DMS 273 (cell line): ENCODE data around the gene IQGAP1.
A peak's percentile ranks its signal among the peaks of the same experiment; 100 is the strongest.

Experiments used
- DNase-seq: peaks from one replicate; lab custom pipeline; 2025; ENCODE audit not compliant: unreplicated experiment; lab: John Stamatoyannopoulos, UW

The IQGAP1 gene

GRCh38 chr15:90375071-90375470 is 13.0 kb upstream of the IQGAP1 start:
- no peak for DNase-seq

- no peak for DNase-seq
Observed at GRCh38 chr15:90376789-90377188, 11.3 kb upstream of the IQGAP1 start.

GRCh38 chr15:90379263-90379662 is 8.8 kb upstream of the IQGAP1 start:
- DNase-seq, result no peak

GRCh38 chr15:90381515-90381914 is 6.5 kb upstream of the IQGAP1 start:
- no peak for DNase-seq

- no peak for DNase-seq
Observed at GRCh38 chr15:90382320-90382719, 5.7 kb upstream of the IQGAP1 start.

- no peak for DNase-seq
Observed at GRCh38 chr15:90386221-90386620, 1.8 kb upstream of the IQGAP1 start.

GRCh38 chr15:90388462-90389380 is 679 bp downstream of the IQGAP1 start:
- DNase-seq, result peak; percentile 60

- no peak for DNase-seq
Observed at GRCh38 chr15:90389513-90389912, 1.5 kb downstream of the IQGAP1 start.

GRCh38 chr15:90393040-90393439 is 5.0 kb downstream of the IQGAP1 start:
- DNase-seq, result no peak

GRCh38 chr15:90394074-90394473 is 6.0 kb downstream of the IQGAP1 start:
- no peak for DNase-seq

GRCh38 chr15:90394748-90395442 is 6.9 kb downstream of the IQGAP1 start:
- DNase-seq, result no peak

- DNase-seq, result no peak
Observed at GRCh38 chr15:90396321-90396720, 8.3 kb downstream of the IQGAP1 start.

- DNase-seq, result no peak
Observed at GRCh38 chr15:90400005-90400758, 12.1 kb downstream of the IQGAP1 start.

GRCh38 chr15:90400759-90401314 is 12.8 kb downstream of the IQGAP1 start:
- DNase-seq, result peak; percentile 85

- peak; percentile 8 for DNase-seq
Observed at GRCh38 chr15:90401495-90401894, 13.5 kb downstream of the IQGAP1 start.

GRCh38 chr15:90402223-90402622 is 14.2 kb downstream of the IQGAP1 start:
- peak; percentile 85 for DNase-seq

GRCh38 chr15:90402767-90403166 is 14.7 kb downstream of the IQGAP1 start:
- no peak for DNase-seq

GRCh38 chr15:90405055-90405607 is 17.1 kb downstream of the IQGAP1 start:
- no peak for DNase-seq

GRCh38 chr15:90407336-90407735 is 19.3 kb downstream of the IQGAP1 start:
- no peak for DNase-seq

- DNase-seq, result no peak
Observed at GRCh38 chr15:90407871-90408317, 19.9 kb downstream of the IQGAP1 start.

GRCh38 chr15:90408657-90409056 is 20.6 kb downstream of the IQGAP1 start:
- DNase-seq, result no peak
